Suppressor macrophage treated with lipopolysaccharide for 1 hour (primary cell): ENCODE measurements around the gene ASNS.

Source experiments
- DNase-seq, 3 donors: peaks; one replicate each; pipeline ENCODE4 v3.0.0-alpha.2; 2020 to 2022

The ASNS gene

DNA sequence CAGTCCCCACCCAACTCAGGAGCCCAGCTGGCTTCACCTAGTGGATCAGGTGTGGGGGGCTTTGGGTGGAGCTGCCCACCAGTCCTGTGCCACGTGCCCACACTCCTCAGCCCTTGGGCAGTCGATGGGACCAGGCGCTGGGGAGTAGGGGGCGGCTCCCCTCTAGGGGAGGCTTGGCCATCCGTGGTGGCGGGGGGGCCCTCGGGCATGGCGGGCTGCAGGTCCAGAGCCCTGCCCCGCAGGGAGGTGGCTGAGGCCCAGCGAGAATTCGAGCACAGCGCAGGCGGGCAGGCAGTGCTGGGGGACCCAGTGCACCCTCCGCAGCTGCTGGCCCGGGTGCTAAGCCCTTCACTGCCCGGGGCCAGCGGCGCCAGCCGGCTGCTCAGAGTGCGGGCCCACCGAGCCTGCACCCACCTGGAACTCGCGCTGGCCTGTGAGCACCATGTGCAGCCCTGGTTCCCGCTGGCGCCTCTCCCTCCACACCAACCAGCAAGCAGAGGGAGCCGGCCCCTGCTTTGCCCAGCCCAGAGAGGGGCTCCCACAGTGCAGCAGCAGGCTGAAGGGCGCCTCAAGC lies 29.3 kb downstream of the ASNS start:
- DNase-seq, result no peak

DNA sequence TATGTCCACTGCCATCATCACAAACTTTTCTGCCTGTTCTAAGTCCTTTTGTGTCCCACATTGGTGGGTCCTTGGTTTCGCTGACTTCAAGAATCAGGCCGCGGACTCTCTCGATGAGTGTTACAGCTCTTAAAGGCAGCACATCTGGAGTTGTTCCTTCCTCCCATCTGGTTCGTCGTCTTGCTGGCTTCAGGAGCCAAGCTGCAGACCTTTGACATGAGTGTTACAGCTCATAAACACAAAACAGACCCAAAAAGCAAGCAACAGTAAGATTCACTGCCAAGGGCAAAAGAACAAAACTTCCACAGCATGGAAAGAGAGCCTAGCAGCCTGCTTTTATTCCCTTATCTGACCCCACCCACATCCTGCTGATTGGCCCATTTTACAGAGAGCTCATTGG lies 30.2 kb downstream of the ASNS start:
- no peak for DNase-seq

DNA sequence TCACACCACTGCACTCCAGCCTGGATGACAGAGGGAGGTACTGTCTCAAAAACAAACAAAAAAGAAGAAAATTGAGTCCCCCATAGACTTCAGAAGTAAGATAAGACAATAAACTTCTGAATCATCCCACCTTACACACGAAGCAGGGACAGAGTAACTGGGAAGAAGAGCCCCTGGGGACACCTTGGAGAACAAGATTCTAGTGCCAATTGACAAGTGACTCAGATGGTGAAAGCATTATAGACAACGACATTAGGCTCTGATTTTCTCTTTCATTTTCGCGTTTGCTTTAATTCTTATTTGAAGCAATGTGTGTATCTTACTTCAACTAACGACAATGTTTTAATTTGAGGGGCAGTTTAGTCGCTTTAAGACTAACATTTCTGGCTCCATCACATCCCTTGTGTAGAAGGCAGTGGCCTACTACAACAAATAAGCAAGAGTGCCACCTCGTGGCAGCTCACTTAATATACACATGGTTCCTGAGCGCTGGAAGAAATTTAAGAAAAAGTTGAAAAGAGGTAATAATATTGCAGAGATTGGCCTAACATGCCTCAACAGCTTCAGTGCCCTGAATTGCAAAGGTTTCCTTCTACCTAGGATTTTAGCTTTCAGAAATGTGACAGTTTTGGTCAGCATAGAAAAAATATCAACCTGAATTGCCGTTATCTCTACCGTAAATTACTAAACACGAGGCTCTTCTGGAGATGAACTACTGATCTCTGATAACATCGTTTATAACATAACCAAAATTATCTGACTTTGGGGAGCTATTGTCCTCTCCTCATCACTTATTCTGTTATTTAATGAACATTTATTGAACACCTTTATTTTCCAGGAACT lies 36.7 kb downstream of the ASNS start:
- DNase-seq, result peak; percentile 73 to 78 (median 76)

DNA sequence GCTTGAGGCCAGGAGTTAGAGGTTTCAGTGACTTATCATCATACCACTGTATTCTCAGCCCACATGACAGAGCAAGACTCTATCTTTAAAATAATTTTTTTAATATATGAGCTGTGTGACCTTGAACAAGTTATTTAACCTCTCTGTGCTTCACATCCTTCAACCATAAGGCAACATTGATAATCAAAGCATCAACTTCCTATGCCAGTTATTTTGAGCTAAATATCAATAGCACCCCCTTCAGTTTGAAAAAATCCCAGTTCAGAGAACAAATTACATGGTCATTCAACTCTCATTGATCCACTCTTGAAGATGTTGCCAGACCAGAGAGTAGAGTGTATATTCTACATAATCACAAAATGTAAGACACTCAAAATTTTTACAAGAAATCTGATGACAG lies 53.0 kb downstream of the ASNS start:
- peak in 1 of 3 donors; percentile 18 for DNase-seq

DNA sequence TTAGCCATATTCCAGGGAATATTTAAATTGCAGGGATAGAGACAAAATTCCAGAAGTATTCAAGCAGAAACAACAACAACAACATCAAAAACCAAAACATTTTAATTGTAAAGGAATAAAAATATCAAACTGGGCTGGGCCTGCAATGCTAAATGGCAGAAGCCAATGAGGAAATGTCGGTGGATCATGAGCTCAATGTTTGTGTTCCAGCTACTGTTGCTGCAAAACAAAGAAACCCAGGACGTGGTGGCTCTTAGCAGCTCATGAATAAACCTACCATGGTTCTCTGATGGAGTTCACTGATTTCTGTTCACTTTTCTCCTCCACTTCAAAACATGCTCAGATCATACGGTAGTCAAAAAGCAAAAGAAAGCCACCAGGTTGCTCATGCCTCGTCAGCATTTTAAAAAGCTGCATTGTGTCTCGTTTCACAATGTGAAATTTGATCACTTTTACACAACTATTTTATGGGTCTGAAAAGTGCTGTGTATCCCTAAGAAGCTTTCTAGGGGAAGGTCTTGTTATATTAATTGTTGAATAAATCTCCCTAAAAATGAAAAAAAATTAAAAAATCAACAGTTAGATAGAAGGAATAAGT lies 54.0 kb downstream of the ASNS start:
- no peak for DNase-seq
